Mammary epithelial cell (primary cell): ENCODE measurements around the gene PEX19.

Experiments
- EZH2 ChIP-seq: IDR thresholded peaks from 2 replicates; pipeline ENCODE4 v1.6.1; 2012; ENCODE audit warnings: low read length, inconsistent platforms, borderline replicate concordance
- TF ChIP-seq, protein P1 (sequence below), 2 donors: IDR thresholded peaks in 1 of 2; conservative IDR thresholded peaks in 1 of 2; 2 replicates each; pipeline ENCODE4 v1.5.1; 2011 to 2012; ENCODE audit warnings: inconsistent platforms in 2 of 2, low read length in 2 of 2, mild to moderate bottlenecking in 2 of 2, control low read depth in 1 of 2, low read depth in 1 of 2; ENCODE audit not compliant: insufficient read depth in 1 of 2; ENCODE audit errors: extremely low read depth in 1 of 2

DNA sequence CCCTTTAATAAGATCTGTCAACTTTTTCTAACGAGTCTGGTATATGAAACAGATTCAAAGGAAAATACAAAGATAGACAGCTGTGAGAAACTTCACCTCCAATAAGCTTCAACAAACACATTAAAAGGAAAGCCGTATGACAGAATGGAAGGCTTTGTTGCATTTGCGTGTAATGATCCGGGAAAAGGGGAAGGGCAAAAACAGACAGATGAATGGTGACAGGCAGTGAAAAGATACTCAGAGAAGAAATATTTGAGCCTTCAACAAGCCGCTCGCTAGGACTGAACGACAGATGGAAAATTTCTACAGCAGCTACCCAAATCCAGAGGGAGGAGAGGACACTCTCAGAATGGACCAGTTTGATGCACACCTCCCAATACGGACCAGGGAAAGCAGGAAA, 43.3 kb upstream of the PEX19 start:
- TF ChIP-seq, protein P1, sequence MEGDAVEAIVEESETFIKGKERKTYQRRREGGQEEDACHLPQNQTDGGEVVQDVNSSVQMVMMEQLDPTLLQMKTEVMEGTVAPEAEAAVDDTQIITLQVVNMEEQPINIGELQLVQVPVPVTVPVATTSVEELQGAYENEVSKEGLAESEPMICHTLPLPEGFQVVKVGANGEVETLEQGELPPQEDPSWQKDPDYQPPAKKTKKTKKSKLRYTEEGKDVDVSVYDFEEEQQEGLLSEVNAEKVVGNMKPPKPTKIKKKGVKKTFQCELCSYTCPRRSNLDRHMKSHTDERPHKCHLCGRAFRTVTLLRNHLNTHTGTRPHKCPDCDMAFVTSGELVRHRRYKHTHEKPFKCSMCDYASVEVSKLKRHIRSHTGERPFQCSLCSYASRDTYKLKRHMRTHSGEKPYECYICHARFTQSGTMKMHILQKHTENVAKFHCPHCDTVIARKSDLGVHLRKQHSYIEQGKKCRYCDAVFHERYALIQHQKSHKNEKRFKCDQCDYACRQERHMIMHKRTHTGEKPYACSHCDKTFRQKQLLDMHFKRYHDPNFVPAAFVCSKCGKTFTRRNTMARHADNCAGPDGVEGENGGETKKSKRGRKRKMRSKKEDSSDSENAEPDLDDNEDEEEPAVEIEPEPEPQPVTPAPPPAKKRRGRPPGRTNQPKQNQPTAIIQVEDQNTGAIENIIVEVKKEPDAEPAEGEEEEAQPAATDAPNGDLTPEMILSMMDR (conservative IDR thresholded peaks at IDR 0.05 in 1 of 2, IDR thresholded peaks at IDR 0.05 in 1 of 2; ENCODE audit: extremely low read depth in 1 of 2, insufficient read depth in 1 of 2, low read depth in 1 of 2, low read length in 2 of 2): no peak
- no peak for TF ChIP-seq EZH2
